Keratinocyte (primary cell): ENCODE data around the gene RASL12.

Experiments used
- EZH2 ChIP-seq: IDR thresholded peaks from one replicate; pipeline ENCODE4 v1.6.1; 2012; ENCODE audit warnings: inconsistent platforms, mild to moderate bottlenecking, low read length, moderate library complexity
- TF ChIP-seq, protein P1 (sequence below), 3 experiments: IDR thresholded peaks in 1 of 3; conservative IDR thresholded peaks in 1 of 3; optimal IDR thresholded peaks in 1 of 3; 2 replicates in 2 of 3; 3 replicates in 1 of 3; pipeline versions ENCODE3 to v1.5.1; 2011; ENCODE audit warnings: low read length in 3 of 3, mild to moderate bottlenecking in 3 of 3, moderate library complexity in 2 of 3, control low read depth in 1 of 3, inconsistent platforms in 1 of 3; ENCODE audit not compliant: insufficient read depth in 2 of 3; ENCODE audit errors: extremely low read depth in 1 of 3

- TF ChIP-seq EZH2 = peak; percentile 12
- TF ChIP-seq, protein P1, sequence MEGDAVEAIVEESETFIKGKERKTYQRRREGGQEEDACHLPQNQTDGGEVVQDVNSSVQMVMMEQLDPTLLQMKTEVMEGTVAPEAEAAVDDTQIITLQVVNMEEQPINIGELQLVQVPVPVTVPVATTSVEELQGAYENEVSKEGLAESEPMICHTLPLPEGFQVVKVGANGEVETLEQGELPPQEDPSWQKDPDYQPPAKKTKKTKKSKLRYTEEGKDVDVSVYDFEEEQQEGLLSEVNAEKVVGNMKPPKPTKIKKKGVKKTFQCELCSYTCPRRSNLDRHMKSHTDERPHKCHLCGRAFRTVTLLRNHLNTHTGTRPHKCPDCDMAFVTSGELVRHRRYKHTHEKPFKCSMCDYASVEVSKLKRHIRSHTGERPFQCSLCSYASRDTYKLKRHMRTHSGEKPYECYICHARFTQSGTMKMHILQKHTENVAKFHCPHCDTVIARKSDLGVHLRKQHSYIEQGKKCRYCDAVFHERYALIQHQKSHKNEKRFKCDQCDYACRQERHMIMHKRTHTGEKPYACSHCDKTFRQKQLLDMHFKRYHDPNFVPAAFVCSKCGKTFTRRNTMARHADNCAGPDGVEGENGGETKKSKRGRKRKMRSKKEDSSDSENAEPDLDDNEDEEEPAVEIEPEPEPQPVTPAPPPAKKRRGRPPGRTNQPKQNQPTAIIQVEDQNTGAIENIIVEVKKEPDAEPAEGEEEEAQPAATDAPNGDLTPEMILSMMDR (optimal IDR thresholded peaks at IDR 0.05 in 1 of 3, IDR thresholded peaks at IDR 0.05 in 1 of 3, conservative IDR thresholded peaks at IDR 0.05 in 1 of 3; ENCODE audit: extremely low read depth in 1 of 3, insufficient read depth in 2 of 3, low read length in 3 of 3) = peak; percentile 26 to 73 (median 44)
Measured at GRCh38 chr15:65077981-65078352, 10.2 kb upstream of the RASL12 start.
